H1 (cell line): Measurements from ENCODE around the gene ADTRP. TPM values are rescaled to one million over a fixed set of nuclear protein-coding genes. Genes with fewer than 3 reads are reported as not detected.

Experiments
- CTCF ChIA-PET: fragments of 300-600 bp; sonication (Branson Sonifier 250); formaldehyde crosslinking; loops from one replicate; lab custom pipeline; 2021; ENCODE audit not compliant: partially characterized antibody; lab: Charles Lee
- POLR2A ChIA-PET: fragments of 300-600 bp; sonication (Branson Sonifier 250); formaldehyde crosslinking; loops from one replicate; lab custom pipeline; 2021; ENCODE audit warnings: inconsistent platforms; ENCODE audit not compliant: partially characterized antibody; lab: Charles Lee
- DNase-seq, 2 experiments: peaks; one replicate each; pipeline versions ENCODE4 v3.0.0 to v3.0.0-alpha.2; 2010 to 2022; ENCODE audit warnings: low spot score in 2 of 2, low read depth in 1 of 2, mixed read lengths in 1 of 2
- FAIRE-seq: peaks from 2 replicates; lab custom pipeline; 2011; peaks lifted over from hg19 to GRCh38; lab: Jason Lieb, UNC
- H2AFZ ChIP-seq: 2 replicates; pipeline ENCODE4 v1.8.1; 2012; ENCODE audit warnings: low read length, inconsistent platforms
- H2AK5ac ChIP-seq: 2 replicates; pipeline ENCODE4 v1.6.1; 2013; ENCODE audit warnings: low read depth, low read length
- H2BK120ac ChIP-seq: replicated peaks from 2 replicates; pipeline ENCODE3; 2013; ENCODE audit warnings: low read depth, low read length, inconsistent platforms
- H2BK12ac ChIP-seq: 2 replicates; pipeline ENCODE4 v1.6.1; 2013; ENCODE audit warnings: low read depth, low read length
- H2BK15ac ChIP-seq: 2 replicates; pipeline ENCODE4 v1.6.1; 2013; ENCODE audit warnings: low read length
- H2BK20ac ChIP-seq: 2 replicates; pipeline ENCODE4 v1.6.1; 2013; ENCODE audit warnings: low read length
- H2BK5ac ChIP-seq: 2 replicates; pipeline ENCODE4 v1.6.1; 2013; ENCODE audit warnings: low read depth, low read length
- H3K14ac ChIP-seq: 2 replicates; pipeline ENCODE4 v1.6.1; 2013; ENCODE audit warnings: inconsistent platforms; ENCODE audit not compliant: insufficient read length
- H3K18ac ChIP-seq: 2 replicates; pipeline ENCODE4 v1.6.1; 2013; ENCODE audit warnings: low read length; ENCODE audit errors: extremely low read depth
- H3K23ac ChIP-seq: 2 replicates; pipeline ENCODE4 v1.6.1; 2013; ENCODE audit warnings: inconsistent platforms; ENCODE audit not compliant: insufficient read length
- H3K23me2 ChIP-seq: 2 replicates; pipeline ENCODE4 v1.6.1; 2013; ENCODE audit warnings: low read depth, low read length
- H3K27ac ChIP-seq: 2 replicates; pipeline ENCODE4 v1.6.1; 2011; ENCODE audit warnings: low read depth, low read length, inconsistent platforms
- H3K27me3 ChIP-seq, 4 experiments: replicated peaks in 1 of 4; 1 replicate in 1 of 4; 2 replicates in 3 of 4; pipeline versions ENCODE4 v1.6.1 to v1.8.1; 2011 to 2013; ENCODE audit warnings: low read length in 3 of 4, mild to moderate bottlenecking in 3 of 4, inconsistent platforms in 2 of 4, mixed read lengths in 2 of 4, moderate library complexity in 1 of 4; ENCODE audit not compliant: control insufficient read depth in 3 of 4, insufficient read depth in 3 of 4; ENCODE audit errors: extremely low read depth in 1 of 4
- H3K36me3 ChIP-seq, 4 experiments: 2 replicates each; pipeline versions ENCODE4 v1.6.1 to v1.8.1; 2011 to 2013; ENCODE audit warnings: mild to moderate bottlenecking in 4 of 4, low read length in 3 of 4, moderate library complexity in 2 of 4, control low read depth in 1 of 4, inconsistent platforms in 1 of 4; ENCODE audit not compliant: insufficient read depth in 4 of 4, control insufficient read depth in 2 of 4
- H3K4ac ChIP-seq: replicated peaks from 2 replicates; pipeline ENCODE3; 2013; ENCODE audit warnings: low read length, low read depth, mixed read lengths, inconsistent platforms; ENCODE audit not compliant: insufficient read length
- H3K4me1 ChIP-seq, 4 experiments: replicated peaks in 1 of 4; 1 replicate in 1 of 4; 2 replicates in 3 of 4; pipeline versions ENCODE4 v1.6.1 to v1.8.1; 2011 to 2013; ENCODE audit warnings: low read length in 3 of 4, inconsistent platforms in 2 of 4, mixed read lengths in 1 of 4; ENCODE audit not compliant: insufficient read depth in 4 of 4, control insufficient read depth in 3 of 4
- H3K4me2 ChIP-seq, 2 experiments: 2 replicates each; pipeline versions ENCODE4 v1.6.1 to v1.8.1; 2011 to 2013; ENCODE audit warnings: low read depth in 2 of 2, low read length in 2 of 2, control low read depth in 1 of 2, inconsistent platforms in 1 of 2, mild to moderate bottlenecking in 1 of 2; ENCODE audit not compliant: insufficient read depth in 1 of 2
- H3K4me3 ChIP-seq, 4 experiments: fragments of 200-600, 300-600 bp in 1 of 4; sonication (generic), shearing (Covaris generic), sonication (Bioruptor Twin) in 1 of 4; 2 replicates each; pipeline versions ENCODE4 v1.5.1 to v1.8.1; 2011 to 2016; ENCODE audit warnings: low read length in 4 of 4, low read depth in 3 of 4, control low read depth in 2 of 4, inconsistent platforms in 2 of 4, mild to moderate bottlenecking in 2 of 4, mixed read lengths in 1 of 4, moderate library complexity in 1 of 4; ENCODE audit not compliant: insufficient read depth in 2 of 4; ENCODE audit errors: extremely low read depth in 1 of 4
- H3K56ac ChIP-seq: replicated peaks from 2 replicates; pipeline ENCODE3; 2013; ENCODE audit warnings: low read depth, mild to moderate bottlenecking, mixed read lengths, low read length, inconsistent platforms; ENCODE audit not compliant: insufficient read length
- H3K79me1 ChIP-seq: 2 replicates; pipeline ENCODE4 v1.6.1; 2013; ENCODE audit warnings: low read depth, low read length, control low read depth
- H3K79me2 ChIP-seq, 2 experiments: 2 replicates each; pipeline versions ENCODE4 v1.6.1 to v1.8.1; 2012 to 2013; ENCODE audit warnings: low read length in 2 of 2, mild to moderate bottlenecking in 2 of 2, inconsistent platforms in 1 of 2; ENCODE audit not compliant: insufficient read depth in 2 of 2, control insufficient read depth in 1 of 2
- H3K9ac ChIP-seq, 4 experiments: replicated peaks in 1 of 4; 1 replicate in 1 of 4; 2 replicates in 3 of 4; pipeline versions ENCODE4 v1.6.1 to v1.8.1; 2011 to 2013; ENCODE audit warnings: low read depth in 3 of 4, low read length in 3 of 4, control low read depth in 2 of 4, mild to moderate bottlenecking in 2 of 4, moderate library complexity in 2 of 4, inconsistent platforms in 1 of 4; ENCODE audit errors: extremely low read depth in 1 of 4
- H3K9me3 ChIP-seq, 2 experiments: 2 replicates each; pipeline versions ENCODE4 v1.6.1 to v1.8.1; 2012 to 2013; ENCODE audit warnings: mild to moderate bottlenecking in 2 of 2, moderate library complexity in 2 of 2, control low read depth in 1 of 2, inconsistent platforms in 1 of 2, low read depth in 1 of 2, low read length in 1 of 2, mixed read lengths in 1 of 2; ENCODE audit not compliant: insufficient read depth in 2 of 2
- H4K20me1 ChIP-seq, 2 experiments: replicated peaks in 1 of 2; 2 replicates each; pipeline versions ENCODE3 to v1.8.1; 2011 to 2013; ENCODE audit warnings: inconsistent platforms in 2 of 2, low read length in 2 of 2, mild to moderate bottlenecking in 1 of 2; ENCODE audit not compliant: insufficient read depth in 2 of 2, control insufficient read depth in 1 of 2
- H4K5ac ChIP-seq: 2 replicates; pipeline ENCODE4 v1.6.1; 2013; ENCODE audit warnings: low read length, low read depth, mixed read lengths, inconsistent platforms; ENCODE audit not compliant: insufficient read length
- H4K8ac ChIP-seq: 2 replicates; pipeline ENCODE4 v1.8.0; 2013; ENCODE audit warnings: mild to moderate bottlenecking, moderate library complexity, low read length, inconsistent platforms; ENCODE audit not compliant: insufficient read depth; ENCODE audit errors: extremely low read depth
- H4K91ac ChIP-seq: replicated peaks from 2 replicates; pipeline ENCODE3; 2013; ENCODE audit warnings: low read length, mixed read lengths, inconsistent platforms; ENCODE audit not compliant: insufficient read length
- ASH2L ChIP-seq: fragments of 200-600, 300-600 bp; sonication (generic); IDR thresholded peaks from one replicate; pipeline ENCODE4 v1.7.1; 2017; ENCODE audit warnings: low read length
- ATF2 ChIP-seq: IDR thresholded peaks from 2 replicates; pipeline ENCODE4 v1.6.1; 2012; ENCODE audit warnings: low read length, inconsistent platforms
- GTF2F1 ChIP-seq: IDR thresholded peaks from 2 replicates; pipeline ENCODE4 v1.6.1; 2012; ENCODE audit warnings: low read depth, low read length, improper control_type of control experiment, borderline replicate concordance
- NANOG ChIP-seq: IDR thresholded peaks from 2 replicates; pipeline ENCODE4 v1.6.1; 2011; ENCODE audit warnings: low read length, low read depth, mild to moderate bottlenecking, inconsistent platforms; ENCODE audit not compliant: insufficient read depth, poor library complexity, severe bottlenecking
- RFX5 ChIP-seq: IDR thresholded peaks from 2 replicates; pipeline ENCODE4 v1.6.1; 2011; ENCODE audit warnings: low read depth, low read length, improper control_type of control experiment, borderline replicate concordance
- USF2 ChIP-seq: IDR thresholded peaks from 2 replicates; pipeline ENCODE4 v1.6.1; 2011; ENCODE audit warnings: low read length, improper control_type of control experiment
- YY1 ChIP-seq: IDR thresholded peaks from 2 replicates; pipeline ENCODE4 v1.6.1; 2011; ENCODE audit warnings: low read depth, mild to moderate bottlenecking, low read length
- ZNF274 ChIP-seq: IDR thresholded peaks from 2 replicates; pipeline ENCODE4 v1.7.0; 2012; ENCODE audit warnings: low read length, borderline replicate concordance; ENCODE audit errors: extremely low read depth
- WGBS, 2 experiments: shearing (Covaris generic) in 1 of 2; methylation state at CpG; one replicate each; pipeline versions ENCODE4 v1.1.6 to v1.1.7; 2013 to 2015; ENCODE audit warnings: low lambda C conversion rate in 2 of 2, mixed read lengths in 2 of 2, inconsistent platforms in 1 of 2, low coverage in 1 of 2, missing lambda C conversion rate in 1 of 2; ENCODE audit not compliant: insufficient replicate concordance in 2 of 2, insufficient coverage in 1 of 2, insufficient read length in 1 of 2; ENCODE audit errors: extremely low coverage in 1 of 2, missing lambda C conversion rate in 1 of 2; 5-methylcytosine and 5-hydroxymethylcytosine counted together
- polyA plus RNA-seq, 7 experiments: library from polyadenylated mRNA; depleted of rRNA in 3 of 7; stranded (reverse) in 5 of 7; unstranded in 2 of 7; fragments of >200 nt in 5 of 7; fragments of 200-250 nt in 2 of 7; gene quantifications; 1 replicate in 5 of 7; 2 replicates in 1 of 7; 4 replicates in 1 of 7; pipeline versions ENCODE4 v1.2.1 to v1.2.3, GENCODE V29; 2011 to 2013; ENCODE audit warnings: missing spikeins in 2 of 7, mixed read lengths in 2 of 7
- total RNA-seq: library from RNA; stranded (reverse); fragmentation: NEBNext Ultra II Directional; extraction: Animal tissue kit (Norgen Biotek cat#: 25700); gene quantifications from 2 replicates; pipeline ENCODE4 v1.2.1, GENCODE V29; 2021

Gene ADTRP
- total and polyA plus RNA-seq, 2 of the 8 experiments (the other 6 are each of a cell fraction or from before 2014, with no cell fraction given): 0.08 to 0.45 TPM

- Histone ChIP-seq H2BK120ac (no peak overlapping the region), H2BK5ac (no peak overlapping the region), H3K56ac (no peak overlapping the region), H3K4me2 (no peak overlapping the region), H3K27me3 (no peaks in the 10 kb centered on the region), H3K4me1 (no peaks in the 10 kb centered on the region)
- TF ChIP-seq USF2 (no peak), GTF2F1 (no peak), YY1 (no peak), NANOG (no peak), ATF2 (no peak), RFX5 (no peak), ZNF274 (no peak), ASH2L (no peak)
- TF ChIP-seq, all 59 proteins: peak for 0
- no peaks in the 10 kb centered on the region for H3K36me3 ChIP-seq
- no peak overlapping the region for H4K8ac ChIP-seq
- no peaks in the 10 kb centered on the region for H4K20me1 ChIP-seq
- WGBS, 2 experiments: 92% methylated on average over 3 of the region's 3 CpGs; no CpG with 5 or more reads in 1 of the 2 experiments
- H2BK12ac ChIP-seq: no peak overlapping the region
- H3K79me2 ChIP-seq: no peaks in the 10 kb centered on the region
- no peak for DNase-seq
- POLR2A ChIA-PET: no interaction called here
- H4K5ac ChIP-seq: no peak overlapping the region
- no peak overlapping the region for H3K18ac ChIP-seq
- H2BK20ac ChIP-seq: no peak overlapping the region
- H3K27ac ChIP-seq: no peak overlapping the region
- no peak overlapping the region for H3K4ac ChIP-seq
- H3K4me3 ChIP-seq: no peak overlapping the region
- no peak overlapping the region for H3K23ac ChIP-seq
- no peak overlapping the region for H4K91ac ChIP-seq
- no peak overlapping the region for H2AK5ac ChIP-seq
- no peak overlapping the region for H3K14ac ChIP-seq
- no peaks in the 10 kb centered on the region; the same call in 1 of the 2 replicates for H3K23me2 ChIP-seq
- H3K79me1 ChIP-seq: no peaks in the 10 kb centered on the region
- no peak for FAIRE-seq
- CTCF ChIA-PET: no interaction called here
- no peaks in the 10 kb centered on the region for H3K9me3 ChIP-seq
- H2BK15ac ChIP-seq: no peak overlapping the region
- no peak overlapping the region for H2AFZ ChIP-seq
- H3K9ac ChIP-seq: no peak overlapping the region
These were observed 40.9 kb upstream of the ADTRP start for GRCh38 chr6:11819486-11819885.
